ENCODE results near the gene UBXN2A. TPM values are rescaled to one million over a fixed set of nuclear protein-coding genes. Genes with fewer than 3 reads are reported as not detected.

The UBXN2A gene
- total and polyA plus RNA-seq, 2 of the 8 experiments (the other 6 are each of a cell fraction or from before 2014, with no cell fraction given) = 3.6 to 20.4 TPM

- TF ChIP-seq, protein P1, sequence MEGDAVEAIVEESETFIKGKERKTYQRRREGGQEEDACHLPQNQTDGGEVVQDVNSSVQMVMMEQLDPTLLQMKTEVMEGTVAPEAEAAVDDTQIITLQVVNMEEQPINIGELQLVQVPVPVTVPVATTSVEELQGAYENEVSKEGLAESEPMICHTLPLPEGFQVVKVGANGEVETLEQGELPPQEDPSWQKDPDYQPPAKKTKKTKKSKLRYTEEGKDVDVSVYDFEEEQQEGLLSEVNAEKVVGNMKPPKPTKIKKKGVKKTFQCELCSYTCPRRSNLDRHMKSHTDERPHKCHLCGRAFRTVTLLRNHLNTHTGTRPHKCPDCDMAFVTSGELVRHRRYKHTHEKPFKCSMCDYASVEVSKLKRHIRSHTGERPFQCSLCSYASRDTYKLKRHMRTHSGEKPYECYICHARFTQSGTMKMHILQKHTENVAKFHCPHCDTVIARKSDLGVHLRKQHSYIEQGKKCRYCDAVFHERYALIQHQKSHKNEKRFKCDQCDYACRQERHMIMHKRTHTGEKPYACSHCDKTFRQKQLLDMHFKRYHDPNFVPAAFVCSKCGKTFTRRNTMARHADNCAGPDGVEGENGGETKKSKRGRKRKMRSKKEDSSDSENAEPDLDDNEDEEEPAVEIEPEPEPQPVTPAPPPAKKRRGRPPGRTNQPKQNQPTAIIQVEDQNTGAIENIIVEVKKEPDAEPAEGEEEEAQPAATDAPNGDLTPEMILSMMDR (IDR thresholded peaks at IDR 0.05; ENCODE audit: control extremely low read depth in 1 of 3, insufficient read depth in 1 of 3, low read depth in 1 of 3, low read length in 3 of 3) = no peak
- no peak for TF ChIP-seq RXRA (IDR thresholded peaks at IDR 0.05; ENCODE audit: insufficient read depth, low read depth, low read length)
- TF ChIP-seq CEBPB (IDR thresholded peaks at IDR 0.05; ENCODE audit: low read depth, low read length) = no peak
- TF ChIP-seq SP1 (IDR thresholded peaks at IDR 0.05; ENCODE audit: low read depth, low read length) = no peak
- no peak for TF ChIP-seq KDM4A (IDR thresholded peaks at IDR 0.05; ENCODE audit: low read depth, low read length, severe bottlenecking)
- TF ChIP-seq, protein P2, sequence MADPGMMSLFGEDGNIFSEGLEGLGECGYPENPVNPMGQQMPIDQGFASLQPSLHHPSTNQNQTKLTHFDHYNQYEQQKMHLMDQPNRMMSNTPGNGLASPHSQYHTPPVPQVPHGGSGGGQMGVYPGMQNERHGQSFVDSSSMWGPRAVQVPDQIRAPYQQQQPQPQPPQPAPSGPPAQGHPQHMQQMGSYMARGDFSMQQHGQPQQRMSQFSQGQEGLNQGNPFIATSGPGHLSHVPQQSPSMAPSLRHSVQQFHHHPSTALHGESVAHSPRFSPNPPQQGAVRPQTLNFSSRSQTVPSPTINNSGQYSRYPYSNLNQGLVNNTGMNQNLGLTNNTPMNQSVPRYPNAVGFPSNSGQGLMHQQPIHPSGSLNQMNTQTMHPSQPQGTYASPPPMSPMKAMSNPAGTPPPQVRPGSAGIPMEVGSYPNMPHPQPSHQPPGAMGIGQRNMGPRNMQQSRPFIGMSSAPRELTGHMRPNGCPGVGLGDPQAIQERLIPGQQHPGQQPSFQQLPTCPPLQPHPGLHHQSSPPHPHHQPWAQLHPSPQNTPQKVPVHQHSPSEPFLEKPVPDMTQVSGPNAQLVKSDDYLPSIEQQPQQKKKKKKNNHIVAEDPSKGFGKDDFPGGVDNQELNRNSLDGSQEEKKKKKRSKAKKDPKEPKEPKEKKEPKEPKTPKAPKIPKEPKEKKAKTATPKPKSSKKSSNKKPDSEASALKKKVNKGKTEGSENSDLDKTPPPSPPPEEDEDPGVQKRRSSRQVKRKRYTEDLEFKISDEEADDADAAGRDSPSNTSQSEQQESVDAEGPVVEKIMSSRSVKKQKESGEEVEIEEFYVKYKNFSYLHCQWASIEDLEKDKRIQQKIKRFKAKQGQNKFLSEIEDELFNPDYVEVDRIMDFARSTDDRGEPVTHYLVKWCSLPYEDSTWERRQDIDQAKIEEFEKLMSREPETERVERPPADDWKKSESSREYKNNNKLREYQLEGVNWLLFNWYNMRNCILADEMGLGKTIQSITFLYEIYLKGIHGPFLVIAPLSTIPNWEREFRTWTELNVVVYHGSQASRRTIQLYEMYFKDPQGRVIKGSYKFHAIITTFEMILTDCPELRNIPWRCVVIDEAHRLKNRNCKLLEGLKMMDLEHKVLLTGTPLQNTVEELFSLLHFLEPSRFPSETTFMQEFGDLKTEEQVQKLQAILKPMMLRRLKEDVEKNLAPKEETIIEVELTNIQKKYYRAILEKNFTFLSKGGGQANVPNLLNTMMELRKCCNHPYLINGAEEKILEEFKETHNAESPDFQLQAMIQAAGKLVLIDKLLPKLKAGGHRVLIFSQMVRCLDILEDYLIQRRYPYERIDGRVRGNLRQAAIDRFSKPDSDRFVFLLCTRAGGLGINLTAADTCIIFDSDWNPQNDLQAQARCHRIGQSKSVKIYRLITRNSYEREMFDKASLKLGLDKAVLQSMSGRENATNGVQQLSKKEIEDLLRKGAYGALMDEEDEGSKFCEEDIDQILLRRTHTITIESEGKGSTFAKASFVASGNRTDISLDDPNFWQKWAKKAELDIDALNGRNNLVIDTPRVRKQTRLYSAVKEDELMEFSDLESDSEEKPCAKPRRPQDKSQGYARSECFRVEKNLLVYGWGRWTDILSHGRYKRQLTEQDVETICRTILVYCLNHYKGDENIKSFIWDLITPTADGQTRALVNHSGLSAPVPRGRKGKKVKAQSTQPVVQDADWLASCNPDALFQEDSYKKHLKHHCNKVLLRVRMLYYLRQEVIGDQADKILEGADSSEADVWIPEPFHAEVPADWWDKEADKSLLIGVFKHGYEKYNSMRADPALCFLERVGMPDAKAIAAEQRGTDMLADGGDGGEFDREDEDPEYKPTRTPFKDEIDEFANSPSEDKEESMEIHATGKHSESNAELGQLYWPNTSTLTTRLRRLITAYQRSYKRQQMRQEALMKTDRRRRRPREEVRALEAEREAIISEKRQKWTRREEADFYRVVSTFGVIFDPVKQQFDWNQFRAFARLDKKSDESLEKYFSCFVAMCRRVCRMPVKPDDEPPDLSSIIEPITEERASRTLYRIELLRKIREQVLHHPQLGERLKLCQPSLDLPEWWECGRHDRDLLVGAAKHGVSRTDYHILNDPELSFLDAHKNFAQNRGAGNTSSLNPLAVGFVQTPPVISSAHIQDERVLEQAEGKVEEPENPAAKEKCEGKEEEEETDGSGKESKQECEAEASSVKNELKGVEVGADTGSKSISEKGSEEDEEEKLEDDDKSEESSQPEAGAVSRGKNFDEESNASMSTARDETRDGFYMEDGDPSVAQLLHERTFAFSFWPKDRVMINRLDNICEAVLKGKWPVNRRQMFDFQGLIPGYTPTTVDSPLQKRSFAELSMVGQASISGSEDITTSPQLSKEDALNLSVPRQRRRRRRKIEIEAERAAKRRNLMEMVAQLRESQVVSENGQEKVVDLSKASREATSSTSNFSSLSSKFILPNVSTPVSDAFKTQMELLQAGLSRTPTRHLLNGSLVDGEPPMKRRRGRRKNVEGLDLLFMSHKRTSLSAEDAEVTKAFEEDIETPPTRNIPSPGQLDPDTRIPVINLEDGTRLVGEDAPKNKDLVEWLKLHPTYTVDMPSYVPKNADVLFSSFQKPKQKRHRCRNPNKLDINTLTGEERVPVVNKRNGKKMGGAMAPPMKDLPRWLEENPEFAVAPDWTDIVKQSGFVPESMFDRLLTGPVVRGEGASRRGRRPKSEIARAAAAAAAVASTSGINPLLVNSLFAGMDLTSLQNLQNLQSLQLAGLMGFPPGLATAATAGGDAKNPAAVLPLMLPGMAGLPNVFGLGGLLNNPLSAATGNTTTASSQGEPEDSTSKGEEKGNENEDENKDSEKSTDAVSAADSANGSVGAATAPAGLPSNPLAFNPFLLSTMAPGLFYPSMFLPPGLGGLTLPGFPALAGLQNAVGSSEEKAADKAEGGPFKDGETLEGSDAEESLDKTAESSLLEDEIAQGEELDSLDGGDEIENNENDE (IDR thresholded peaks at IDR 0.05; ENCODE audit: insufficient replicate concordance, low read length) = no peak
- no peak for TF ChIP-seq KDM1A (IDR thresholded peaks at IDR 0.05; ENCODE audit: borderline replicate concordance, low read length)
These were observed 67.4 kb downstream of the UBXN2A start (continued) for GRCh38 chr2:24007693-24008092.

Data from H1 (cell line).